Fibroblast of lung (primary cell): ENCODE data around the gene TMEM217.

Experiments
- CTCF ChIP-seq, 2 donors: IDR thresholded peaks in 1 of 2; conservative IDR thresholded peaks in 1 of 2; 1 replicate in 1 of 2; 2 replicates in 1 of 2; pipeline ENCODE4 v1.5.1; 2011 to 2012; ENCODE audit warnings: low read length in 2 of 2, control low read depth in 1 of 2, inconsistent platforms in 1 of 2, low read depth in 1 of 2, mild to moderate bottlenecking in 1 of 2
- EZH2 ChIP-seq: IDR thresholded peaks from 2 replicates; pipeline ENCODE4 v1.5.1; 2012; ENCODE audit warnings: low read length, control low read depth, mild to moderate bottlenecking; ENCODE audit errors: missing control alignments

DNA sequence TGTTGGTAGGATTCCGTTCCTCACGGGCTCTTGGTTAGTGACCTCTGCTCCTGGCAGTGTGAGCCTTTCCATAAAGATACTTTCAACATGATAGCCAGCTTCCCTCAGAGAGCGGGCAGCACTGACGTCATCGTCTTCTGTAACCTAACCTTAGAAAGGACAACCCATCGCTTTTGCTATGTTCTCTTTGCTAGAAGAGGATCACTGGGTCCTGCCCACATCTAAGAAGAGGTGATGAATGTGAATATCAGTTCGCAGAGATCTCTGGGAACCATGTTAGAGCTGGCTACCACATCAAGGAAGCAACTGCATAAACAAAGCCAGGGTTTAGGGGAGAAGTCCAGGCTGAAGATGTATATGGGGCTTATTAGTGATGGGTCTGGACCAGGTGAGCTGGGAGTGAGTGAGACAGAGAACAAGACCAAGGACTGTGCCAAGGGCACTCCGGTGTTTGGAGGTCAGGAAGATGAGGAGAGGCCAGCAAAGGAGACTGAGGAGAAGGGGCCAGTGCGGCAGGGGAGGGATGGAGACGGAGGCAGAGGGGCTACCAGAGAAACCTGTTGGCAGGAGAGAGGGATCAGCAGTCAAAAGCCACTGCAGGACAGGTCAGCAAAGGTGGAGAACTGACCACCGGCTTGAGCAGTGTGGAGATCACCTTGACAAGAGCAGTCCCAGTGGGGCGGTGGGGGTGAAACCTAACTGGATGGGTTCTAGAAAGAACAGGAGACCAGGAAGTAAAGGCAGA is 48.3 kb downstream of the TMEM217 start:
- TF ChIP-seq CTCF (conservative IDR thresholded peaks at IDR 0.05 in 1 of 2, IDR thresholded peaks at IDR 0.05 in 1 of 2; ENCODE audit: low read depth in 1 of 2, low read length in 2 of 2) (no peak), EZH2 (no peak)
